GM12878 (cell line): ENCODE results near the gene PODXL2. TPM values are rescaled to one million over a fixed set of nuclear protein-coding genes. Genes with fewer than 3 reads are reported as not detected.
A peak's percentile ranks its signal among the peaks of the same experiment; 100 is the strongest.

ENCODE experiments used
- ATAC-seq: fragments of 200-7000 bp; cut with Tn5 transposase; 3 replicates; pipeline ENCODE4 v1.9.1; 2020; ENCODE audit warnings: mild to moderate bottlenecking, moderate library complexity
- BruUV-seq: library from RNA; stranded (reverse); fragments of 400-500 nt; replicated peaks from 2 replicates; lab custom pipeline; 2021; lab: Mats Ljungman, UMichigan
- CTCF ChIA-PET: fragments of 300-600 bp; sonication (Branson Sonifier 250); formaldehyde crosslinking; extraction: SDS; loops from one replicate; lab custom pipeline; 2021; ENCODE audit warnings: inconsistent platforms; lab: Yijun Ruan, JAX
- POLR2A ChIA-PET: fragments of 350-600 bp; formaldehyde crosslinking; extraction: SDS; loops from one replicate; lab custom pipeline; 2021; ENCODE audit warnings: inconsistent platforms; lab: Charles Lee
- RAD21 ChIA-PET: fragments of 300-600 bp; sonication (Branson Sonifier 250); formaldehyde crosslinking; loops from one replicate; lab custom pipeline; 2023; ENCODE audit warnings: antibody characterized with exemption; ENCODE audit not compliant: unreplicated experiment; lab: Charles Lee
- SMC1A ChIA-PET: fragments of 300-600 bp; sonication (Branson Sonifier 250); formaldehyde crosslinking; loops from one replicate; lab custom pipeline; 2023; ENCODE audit not compliant: unreplicated experiment, uncharacterized antibody; lab: Charles Lee
- DNase-seq: peaks from one replicate; pipeline ENCODE4 v3.0.0-alpha.2; 2011; ENCODE audit warnings: low read depth, low spot score
- FAIRE-seq: peaks from 3 replicates; lab custom pipeline; 2011; peaks lifted over from hg19 to GRCh38; lab: Jason Lieb, UNC
- H2AFZ ChIP-seq: 2 replicates; pipeline ENCODE4 v1.6.0; 2011; ENCODE audit warnings: low read depth, low read length, control low read depth; ENCODE audit not compliant: control insufficient read depth
- H3K27ac ChIP-seq: 2 replicates; pipeline ENCODE4 v1.5.1; 2011; ENCODE audit warnings: control low read depth; ENCODE audit not compliant: control insufficient read depth, insufficient read depth
- H3K27me3 ChIP-seq, 2 experiments: replicated peaks in 1 of 2; 2 replicates each; pipeline versions ENCODE4 v1.6.0 to v1.6.1; 2011; ENCODE audit warnings: low read length in 1 of 2; ENCODE audit not compliant: control insufficient read depth in 2 of 2, insufficient read depth in 2 of 2
- H3K36me3 ChIP-seq, 2 experiments: 2 replicates each; pipeline ENCODE4 v1.5.1; 2011; ENCODE audit warnings: low read length in 1 of 2; ENCODE audit not compliant: control insufficient read depth in 2 of 2, insufficient read depth in 2 of 2
- H3K4me1 ChIP-seq: 2 replicates; pipeline ENCODE4 v1.6.1; 2011; ENCODE audit warnings: mild to moderate bottlenecking, low read length, moderate library complexity, mixed read lengths; ENCODE audit not compliant: control insufficient read depth, insufficient read depth
- H3K4me2 ChIP-seq: 2 replicates; pipeline ENCODE4 v1.6.0; 2011; ENCODE audit warnings: control low read depth; ENCODE audit not compliant: control insufficient read depth, insufficient read depth
- H3K4me3 ChIP-seq: fragments of 200-600 bp; sonication (generic); 2 replicates; pipeline ENCODE4 v1.5.1; 2016
- H3K79me2 ChIP-seq: 2 replicates; pipeline ENCODE4 v1.6.0; 2011; ENCODE audit warnings: low read length; ENCODE audit not compliant: control insufficient read depth, insufficient read depth
- H3K9ac ChIP-seq: 2 replicates; pipeline ENCODE4 v1.8.0; 2011; ENCODE audit warnings: low read length, control low read depth, mixed read lengths; ENCODE audit not compliant: control insufficient read depth, insufficient read depth
- H3K9me3 ChIP-seq: replicated peaks from 3 replicates; pipeline ENCODE4 v1.5.1; 2011; ENCODE audit warnings: mild to moderate bottlenecking, low read length; ENCODE audit not compliant: control insufficient read depth, insufficient read depth
- H4K20me1 ChIP-seq: 2 replicates; pipeline ENCODE4 v1.6.0; 2011; ENCODE audit not compliant: control insufficient read depth, insufficient read depth
- CBX3 ChIP-seq: fragments of 200-600 bp; sonication (generic); IDR thresholded peaks from 2 replicates; pipeline ENCODE4 v1.6.1; 2016; ENCODE audit warnings: low read depth, borderline replicate concordance
- WGBS: methylation state at CpG from one replicate; pipeline ENCODE4 v1.1.6; 2016; ENCODE audit warnings: low lambda C conversion rate; ENCODE audit not compliant: insufficient replicate concordance, insufficient coverage; ENCODE audit errors: missing lambda C conversion rate; 5-methylcytosine and 5-hydroxymethylcytosine counted together
- in situ Hi-C: fragments of 300-500 bp; cut with MboI; formaldehyde crosslinking; loops from 9 replicates; pipeline ENCODE4 v1.14.3; 2018; ENCODE audit warnings: mixed read lengths
- intact Hi-C: fragments of 100-400 bp; cut with micrococcal nuclease; formaldehyde crosslinking; loops from one replicate; pipeline ENCODE4 v1.14.2; 2022; ENCODE audit not compliant: unreplicated experiment
- polyA plus RNA-seq, 11 experiments: library from polyadenylated mRNA; depleted of rRNA in 4 of 11; unstranded in 6 of 11; stranded (reverse) in 5 of 11; fragments of >200 nt; fragmentation: Nextera tagmentation in 4 of 11; fragmentation: Illumina TruSeq in 1 of 11; extraction: Ambion mirVana in 4 of 11; extraction: Trizol in 1 of 11; gene quantifications; 1 replicate in 1 of 11; 2 replicates in 10 of 11; pipeline versions ENCODE4 v1.2.1 to v1.2.3, GENCODE V29; 2011 to 2016; ENCODE audit warnings: inconsistent platforms in 2 of 11, missing spikeins in 2 of 11, low read depth in 1 of 11
- total RNA-seq, 4 experiments: library from RNA; depleted of rRNA in 3 of 4; stranded (reverse); fragments of >200 nt in 3 of 4; fragmentation: Illumina TruSeq in 1 of 4; extraction: Trizol in 1 of 4; gene quantifications; 2 replicates each; pipeline versions ENCODE4 v1.2.1 to v1.2.3, GENCODE V29; 2013 to 2021
- TF ChIP-seq, protein P1 (sequence below): fragments of 450-650 bp; IDR thresholded peaks from 2 replicates; pipeline ENCODE4 v1.6.1; 2017; ENCODE audit warnings: antibody characterized with exemption, mild to moderate bottlenecking, moderate library complexity

The PODXL2 gene
- total and polyA plus RNA-seq, 10 of the 15 experiments (the other 5 are each of a cell fraction or from before 2014, with no cell fraction given): 0.03 to 24.4 (median 13.6) TPM; not detected in 2

DNA sequence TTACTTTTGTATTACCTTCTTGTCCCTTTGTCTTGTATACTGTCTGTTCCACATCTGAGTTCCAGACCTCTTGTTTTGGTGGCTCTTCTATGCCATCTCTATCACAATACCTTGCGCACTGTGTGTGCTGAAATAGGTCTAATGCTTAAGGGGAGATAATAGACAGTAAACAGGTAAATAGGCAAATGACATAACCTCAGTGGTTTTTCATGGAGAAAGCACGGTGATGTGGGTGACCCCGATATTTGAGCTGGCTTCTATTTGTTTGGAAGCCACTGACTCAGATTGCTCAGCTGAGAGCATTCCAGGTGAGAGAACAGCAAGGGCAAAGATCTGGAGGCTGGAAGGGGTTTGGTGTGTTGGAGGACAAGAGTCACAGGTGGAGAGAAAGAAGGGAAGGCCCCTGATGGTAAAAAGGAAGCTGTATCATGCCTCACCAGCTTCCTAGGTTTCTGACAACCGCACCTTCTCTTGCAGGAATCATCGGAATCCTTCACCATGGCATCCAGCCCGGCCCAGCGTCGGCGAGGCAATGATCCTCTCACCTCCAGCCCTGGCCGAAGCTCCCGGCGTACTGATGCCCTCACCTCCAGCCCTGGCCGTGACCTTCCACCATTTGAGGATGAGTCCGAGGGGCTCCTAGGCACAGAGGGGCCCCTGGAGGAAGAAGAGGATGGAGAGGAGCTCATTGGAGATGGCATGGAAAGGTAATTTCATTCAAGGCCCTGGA lies 30.0 kb upstream of the PODXL2 start:
- Histone ChIP-seq H3K27ac (peak overlapping the region; percentile 91), H3K79me2 (peaks cover 55% of the 10 kb centered on the region), H3K27me3 (no peaks in the 10 kb centered on the region), H4K20me1 (no peaks in the 10 kb centered on the region), H3K4me2 (peak overlapping the region; percentile 72), H3K9me3 (no peaks in the 10 kb centered on the region), H2AFZ (no peak overlapping the region; the same call in 1 of the 2 replicates), H3K9ac (peak overlapping the region; percentile 99), H3K36me3 (peaks cover 4 to 15% of the 10 kb centered on the region in 2 experiments), H3K4me3 (peak overlapping the region; percentile 94), H3K4me1 (peaks cover 18% of the 10 kb centered on the region)
- 30% methylated on average over 14 of the region's 14 CpGs for WGBS
- BruUV-seq: no TSS peak
- FAIRE-seq (no peak), DNase-seq (no peak), ATAC-seq (no peak)
- CTCF ChIA-PET: interaction anchor here (0.6 to 4.5 kb wide), 6 partner anchors 12 to 195 kb away, joined by 3 to 33 read pairs (median 3); no protein-coding TSS in a partner anchor
- POLR2A ChIA-PET: interaction anchor here (0.6 to 3.5 kb wide), 4 partner anchors 9 to 155 kb away, joined by 4 to 39 read pairs (median 4); no protein-coding TSS in a partner anchor
- in situ Hi-C loops: no loop called here
- intact Hi-C loops: loop anchor here (5.0 kb wide), 1 partner anchor 153 kb away; no protein-coding TSS in a partner anchor
- SMC1A ChIA-PET: interaction anchor here (0.7 to 2.0 kb wide), 6 partner anchors 10 to 154 kb away, joined by 3 to 9 read pairs (median 3); no protein-coding TSS in a partner anchor
- no peak for TF ChIP-seq CBX3
- TF ChIP-seq, protein P1, sequence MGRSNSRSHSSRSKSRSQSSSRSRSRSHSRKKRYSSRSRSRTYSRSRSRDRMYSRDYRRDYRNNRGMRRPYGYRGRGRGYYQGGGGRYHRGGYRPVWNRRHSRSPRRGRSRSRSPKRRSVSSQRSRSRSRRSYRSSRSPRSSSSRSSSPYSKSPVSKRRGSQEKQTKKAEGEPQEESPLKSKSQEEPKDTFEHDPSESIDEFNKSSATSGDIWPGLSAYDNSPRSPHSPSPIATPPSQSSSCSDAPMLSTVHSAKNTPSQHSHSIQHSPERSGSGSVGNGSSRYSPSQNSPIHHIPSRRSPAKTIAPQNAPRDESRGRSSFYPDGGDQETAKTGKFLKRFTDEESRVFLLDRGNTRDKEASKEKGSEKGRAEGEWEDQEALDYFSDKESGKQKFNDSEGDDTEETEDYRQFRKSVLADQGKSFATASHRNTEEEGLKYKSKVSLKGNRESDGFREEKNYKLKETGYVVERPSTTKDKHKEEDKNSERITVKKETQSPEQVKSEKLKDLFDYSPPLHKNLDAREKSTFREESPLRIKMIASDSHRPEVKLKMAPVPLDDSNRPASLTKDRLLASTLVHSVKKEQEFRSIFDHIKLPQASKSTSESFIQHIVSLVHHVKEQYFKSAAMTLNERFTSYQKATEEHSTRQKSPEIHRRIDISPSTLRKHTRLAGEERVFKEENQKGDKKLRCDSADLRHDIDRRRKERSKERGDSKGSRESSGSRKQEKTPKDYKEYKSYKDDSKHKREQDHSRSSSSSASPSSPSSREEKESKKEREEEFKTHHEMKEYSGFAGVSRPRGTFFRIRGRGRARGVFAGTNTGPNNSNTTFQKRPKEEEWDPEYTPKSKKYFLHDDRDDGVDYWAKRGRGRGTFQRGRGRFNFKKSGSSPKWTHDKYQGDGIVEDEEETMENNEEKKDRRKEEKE: no peak
- RAD21 ChIA-PET: interaction anchor here (1.4 to 3.0 kb wide), 4 partner anchors 7 to 245 kb away, joined by 3 to 11 read pairs (median 6); no protein-coding TSS in a partner anchor
